Hepatocyte (in vitro differentiated cells): ENCODE results near the gene LITAFD.

Experiments
- EZH2 ChIP-seq: fragments of 200-600 bp; sonication (generic); IDR thresholded peaks from 2 replicates; pipeline ENCODE4 v1.6.1; 2016; ENCODE audit warnings: antibody characterized with exemption, mild to moderate bottlenecking, borderline replicate concordance
- TF ChIP-seq, protein P1 (sequence below): fragments of 200-600 bp; sonication (generic); IDR thresholded peaks from 2 replicates; pipeline ENCODE4 v1.5.1; 2016; ENCODE audit warnings: antibody characterized with exemption, mild to moderate bottlenecking; ENCODE audit not compliant: poor library complexity

DNA sequence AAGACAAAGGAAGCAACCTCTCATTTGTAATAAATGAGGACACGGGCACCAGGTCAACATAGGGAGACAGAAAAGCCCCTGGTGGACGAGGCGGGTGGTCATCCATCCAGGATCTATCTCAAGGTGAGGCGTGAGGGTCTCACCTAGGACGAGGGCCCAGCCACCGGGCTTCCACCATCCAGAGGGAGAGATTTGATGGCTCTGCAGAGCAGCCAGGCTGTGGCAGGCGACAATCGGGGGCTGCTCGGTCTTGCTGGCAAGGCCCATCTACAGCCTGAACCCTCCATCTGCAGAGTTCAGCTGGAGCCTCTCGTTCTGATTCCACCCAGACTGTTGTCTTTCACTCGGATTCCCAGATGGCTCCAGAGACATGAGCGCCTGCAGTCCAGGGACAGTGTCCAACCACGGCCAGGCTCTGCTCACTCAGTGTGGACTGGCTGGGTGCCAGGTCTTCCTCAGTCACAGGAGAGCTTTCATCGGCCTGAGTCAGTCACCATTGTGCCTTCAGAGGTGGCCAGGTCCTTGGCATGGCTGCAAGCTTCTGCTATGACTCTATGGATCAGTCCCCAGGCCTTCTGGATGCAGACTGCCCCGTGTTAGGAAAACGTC is 5.9 kb downstream of the LITAFD start:
- TF ChIP-seq, protein P1, sequence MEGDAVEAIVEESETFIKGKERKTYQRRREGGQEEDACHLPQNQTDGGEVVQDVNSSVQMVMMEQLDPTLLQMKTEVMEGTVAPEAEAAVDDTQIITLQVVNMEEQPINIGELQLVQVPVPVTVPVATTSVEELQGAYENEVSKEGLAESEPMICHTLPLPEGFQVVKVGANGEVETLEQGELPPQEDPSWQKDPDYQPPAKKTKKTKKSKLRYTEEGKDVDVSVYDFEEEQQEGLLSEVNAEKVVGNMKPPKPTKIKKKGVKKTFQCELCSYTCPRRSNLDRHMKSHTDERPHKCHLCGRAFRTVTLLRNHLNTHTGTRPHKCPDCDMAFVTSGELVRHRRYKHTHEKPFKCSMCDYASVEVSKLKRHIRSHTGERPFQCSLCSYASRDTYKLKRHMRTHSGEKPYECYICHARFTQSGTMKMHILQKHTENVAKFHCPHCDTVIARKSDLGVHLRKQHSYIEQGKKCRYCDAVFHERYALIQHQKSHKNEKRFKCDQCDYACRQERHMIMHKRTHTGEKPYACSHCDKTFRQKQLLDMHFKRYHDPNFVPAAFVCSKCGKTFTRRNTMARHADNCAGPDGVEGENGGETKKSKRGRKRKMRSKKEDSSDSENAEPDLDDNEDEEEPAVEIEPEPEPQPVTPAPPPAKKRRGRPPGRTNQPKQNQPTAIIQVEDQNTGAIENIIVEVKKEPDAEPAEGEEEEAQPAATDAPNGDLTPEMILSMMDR = no peak
- no peak for TF ChIP-seq EZH2
